ENCODE results near the gene GRN. TPM values are rescaled to one million over a fixed set of nuclear protein-coding genes. Genes with fewer than 3 reads are reported as not detected.

The GRN gene
- total RNA-seq, 4 donors from 2014 or later: 546 to 1,119 (median 694) TPM

GRCh38 chr17:44384823-44385286, 39.8 kb downstream of the GRN start:
- TF ChIP-seq EP300 (IDR thresholded peaks at IDR 0.05; ENCODE audit: low read depth) (no peak), CTCF (IDR thresholded peaks at IDR 0.05) (no peak)
- Histone ChIP-seq H3K27me3 (peaks cover 30% of the 10 kb centered on the region), H3K9me3 (no peaks in the 10 kb centered on the region), H3K4me3 (peak overlapping the region; percentile 24 to 58 (median 38)), H3K36me3 (no peaks in the 10 kb centered on the region), H3K27ac (no peak overlapping the region), H3K4me1 (peaks cover 3 to 18% (median 15%) of the 10 kb centered on the region in 4 donors)
- 12% methylated on average over 24 of the region's 26 CpGs; no CpG with 5 or more reads in 1 of the 2 donors for WGBS, 2 donors (ENCODE audit: low coverage in 1 of 2)
- no peak for DNase-seq
- intact Hi-C loops (cut with DNase I; ENCODE audit: low total_unique reads): no loop called here
- in situ Hi-C loops (cut with MboI; ENCODE audit: low pct_ligation_motif_present in 1 of 4, low pct_unique_long_range_greater_than_20kb in 1 of 4, low sequenced_read_pairs in 3 of 4): loop anchor here in 1 of 4 donors (25.0 kb wide), 1 partner anchor 127 kb away; the partner anchor contains the start of gene GPATCH8

GRCh38 chr17:44385287-44386181, 40.4 kb downstream of the GRN start:
- H3K4me3 ChIP-seq: peak overlapping the region; percentile 24 to 58 (median 38)
- no peak overlapping the region for H3K27ac ChIP-seq
- in situ Hi-C loops (cut with MboI; ENCODE audit: low pct_ligation_motif_present in 1 of 4, low pct_unique_long_range_greater_than_20kb in 1 of 4, low sequenced_read_pairs in 3 of 4): loop anchor here in 1 of 4 donors (25.0 kb wide), 1 partner anchor 127 kb away; the partner anchor contains the start of gene GPATCH8
- peak; percentile 84 for DNase-seq
- no peaks in the 10 kb centered on the region for H3K9me3 ChIP-seq
- intact Hi-C loops (cut with DNase I; ENCODE audit: low total_unique reads): no loop called here
- H3K27me3 ChIP-seq: peaks cover 30% of the 10 kb centered on the region
- 9% methylated on average over 50 of the region's 68 CpGs; no CpG with 5 or more reads in 1 of the 2 donors for WGBS, 2 donors (ENCODE audit: low coverage in 1 of 2)
- no peak for TF ChIP-seq POLR2A (IDR thresholded peaks at IDR 0.05)
- no peak for TF ChIP-seq EP300 (IDR thresholded peaks at IDR 0.05; ENCODE audit: low read depth)
- TF ChIP-seq CTCF (IDR thresholded peaks at IDR 0.05): no peak
- TF ChIP-seq POLR2AphosphoS5 (IDR thresholded peaks at IDR 0.05): no peak
- no peaks in the 10 kb centered on the region for H3K36me3 ChIP-seq
- H3K4me1 ChIP-seq: peaks cover 3 to 18% (median 15%) of the 10 kb centered on the region in 4 donors

- intact Hi-C loops (cut with DNase I; ENCODE audit: low total_unique reads): no loop called here
- in situ Hi-C loops (cut with MboI; ENCODE audit: low pct_ligation_motif_present in 1 of 4, low pct_unique_long_range_greater_than_20kb in 1 of 4, low sequenced_read_pairs in 3 of 4): loop anchor here in 1 of 4 donors (25.0 kb wide), 1 partner anchor 126 kb away; the partner anchor contains the start of gene GPATCH8
- Histone ChIP-seq H3K27me3 (peaks cover 30% of the 10 kb centered on the region), H3K4me1 (peaks cover 3 to 18% (median 15%) of the 10 kb centered on the region in 4 donors), H3K4me3 (peak overlapping the region in 1 of 4 donors; percentile 58), H3K27ac (no peak overlapping the region), H3K9me3 (no peaks in the 10 kb centered on the region), H3K36me3 (no peaks in the 10 kb centered on the region)
- TF ChIP-seq EP300 (IDR thresholded peaks at IDR 0.05; ENCODE audit: low read depth): no peak
- TF ChIP-seq CTCF (IDR thresholded peaks at IDR 0.05): no peak
- TF ChIP-seq POLR2A (IDR thresholded peaks at IDR 0.05): no peak
- TF ChIP-seq POLR2AphosphoS5 (IDR thresholded peaks at IDR 0.05): no peak
- WGBS, 2 donors (ENCODE audit: low coverage in 1 of 2): 49% methylated on average over 10 of the region's 10 CpGs; no CpG with 5 or more reads in 1 of the 2 donors
- DNase-seq: no peak
Measured at GRCh38 chr17:44386182-44386525, 41.1 kb downstream of the GRN start.

GRCh38 chr17:44387804-44388203, 42.7 kb downstream of the GRN start:
- no peak overlapping the region for H3K27ac ChIP-seq
- intact Hi-C loops (cut with DNase I; ENCODE audit: low total_unique reads): no loop called here
- no peaks in the 10 kb centered on the region for H3K9me3 ChIP-seq
- no peak for DNase-seq
- in situ Hi-C loops (cut with MboI; ENCODE audit: low pct_ligation_motif_present in 1 of 4, low pct_unique_long_range_greater_than_20kb in 1 of 4, low sequenced_read_pairs in 3 of 4): loop anchor here in 1 of 4 donors (25.0 kb wide), 1 partner anchor 124 kb away; the partner anchor contains the start of gene GPATCH8
- TF ChIP-seq POLR2A (IDR thresholded peaks at IDR 0.05) (no peak), EP300 (IDR thresholded peaks at IDR 0.05; ENCODE audit: low read depth) (no peak), CTCF (IDR thresholded peaks at IDR 0.05) (no peak), POLR2AphosphoS5 (IDR thresholded peaks at IDR 0.05) (no peak)
- WGBS, 2 donors (ENCODE audit: low coverage in 1 of 2): 74 to 86% methylated on average over 1 to 2 of the region's 2 CpGs
- H3K4me1 ChIP-seq: peaks cover 3 to 18% (median 15%) of the 10 kb centered on the region in 4 donors
- H3K4me3 ChIP-seq: no peak overlapping the region
- H3K27me3 ChIP-seq: peaks cover 30% of the 10 kb centered on the region
- H3K36me3 ChIP-seq: no peaks in the 10 kb centered on the region
